Tibial nerve (tissue), 4 donors: ENCODE data around the gene ID3. TPM values are rescaled to one million over a fixed set of nuclear protein-coding genes. Genes with fewer than 3 reads are reported as not detected.

Source experiments
- DNase-seq, 2 donors: peaks; one replicate each; pipeline ENCODE4 v3.0.0-alpha.2; 2019; ENCODE audit warnings: low spot score in 2 of 2
- H3K27ac ChIP-seq, 4 donors: fragments of 200-600 bp; sonication (generic) in 3 of 4; one replicate each; pipeline ENCODE4 v1.5.1; 2017 to 2019; ENCODE audit warnings: mild to moderate bottlenecking in 1 of 4
- H3K27me3 ChIP-seq, 2 donors: fragments of 200-600 bp; sonication (generic) in 1 of 2; one replicate each; pipeline versions ENCODE4 v1.5.1 to v1.6.0; 2017 to 2019
- H3K36me3 ChIP-seq, 3 donors: fragments of 200-600 bp; sonication (generic); one replicate each; pipeline ENCODE4 v1.5.1; 2018 to 2019
- H3K4me1 ChIP-seq, 4 donors: fragments of 200-600 bp; sonication (generic) in 3 of 4; one replicate each; pipeline ENCODE4 v1.5.1; 2017 to 2019
- H3K4me3 ChIP-seq, 4 donors: fragments of 200-600 bp; sonication (generic) in 3 of 4; one replicate each; pipeline ENCODE4 v1.5.1; 2017 to 2019; ENCODE audit warnings: mild to moderate bottlenecking in 1 of 4, moderate library complexity in 1 of 4
- H3K9me3 ChIP-seq, 4 donors: fragments of 200-600 bp; sonication (generic) in 3 of 4; one replicate each; pipeline ENCODE4 v1.5.1; 2017 to 2019
- EP300 ChIP-seq, 2 donors: sonication (generic); formaldehyde crosslinking; IDR thresholded peaks; one replicate each; pipeline ENCODE4 v1.6.1; 2017; ENCODE audit warnings: antibody characterized with exemption in 2 of 2, mild to moderate bottlenecking in 1 of 2
- POLR2A ChIP-seq, 2 donors: fragments of 450-650 bp; IDR thresholded peaks; one replicate each; pipeline ENCODE4 v1.6.1; 2017; ENCODE audit warnings: antibody characterized with exemption in 2 of 2, mild to moderate bottlenecking in 2 of 2, moderate library complexity in 2 of 2
- WGBS, 2 donors: methylation state at CpG; one replicate each; pipeline ENCODE4 v1.1.5; 2018; 5-methylcytosine and 5-hydroxymethylcytosine counted together
- total RNA-seq, 4 donors: library from RNA; depleted of rRNA; stranded (reverse); fragments of >200 nt; gene quantifications; one replicate each; pipeline ENCODE4 v1.1.0, GENCODE V29; 2016
- TF ChIP-seq, protein P1 (sequence below), 5 experiments: fragments of 200-600 bp in 3 of 5; fragments of 450-650 bp in 2 of 5; sonication (generic) in 3 of 5; IDR thresholded peaks; one replicate each; pipeline ENCODE4 v1.5.1; 2016 to 2019; ENCODE audit warnings: antibody characterized with exemption in 5 of 5, mild to moderate bottlenecking in 3 of 5, moderate library complexity in 2 of 5

Gene ID3
- total RNA-seq, 4 donors from 2014 or later = 263 to 369 (median 312) TPM

DNA sequence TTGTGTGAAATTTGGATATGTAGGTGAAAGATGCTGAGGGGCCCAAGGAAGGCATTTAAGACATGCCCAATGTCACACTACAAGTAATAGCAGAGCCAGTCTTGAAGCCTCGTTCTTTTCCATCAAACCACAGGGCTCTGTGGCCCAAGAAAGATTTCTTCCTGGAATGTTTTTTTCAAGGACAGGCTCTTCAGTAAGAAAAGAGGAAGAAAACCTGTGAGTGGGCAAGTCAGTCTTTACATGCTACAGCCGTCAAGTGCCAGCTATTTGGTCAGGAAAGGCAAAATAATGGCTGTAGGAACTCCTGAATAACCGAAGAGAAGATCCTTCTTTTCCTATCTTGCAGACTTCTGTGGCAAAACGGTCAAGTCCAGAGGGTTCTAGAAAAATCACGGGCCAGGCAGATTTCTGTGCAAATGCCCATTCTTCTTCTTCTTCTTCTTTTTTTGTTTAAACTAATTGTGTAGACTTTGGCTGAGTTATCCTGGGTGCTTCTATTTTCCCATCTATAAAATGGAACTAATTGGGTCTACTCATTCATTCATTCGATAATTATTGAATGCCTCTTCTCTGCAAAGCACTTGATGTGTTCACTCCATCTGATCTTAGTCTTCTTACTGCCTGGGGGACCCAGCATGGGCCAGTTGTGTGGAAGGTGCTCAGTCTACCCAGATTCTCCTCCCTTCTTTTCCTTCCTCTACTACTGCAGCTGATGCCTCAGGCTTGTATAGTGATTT, 1.9 kb upstream of the ID3 start:
- no peak for DNase-seq
- TF ChIP-seq EP300 (IDR thresholded peaks at IDR 0.05) = no peak
- TF ChIP-seq, protein P1, sequence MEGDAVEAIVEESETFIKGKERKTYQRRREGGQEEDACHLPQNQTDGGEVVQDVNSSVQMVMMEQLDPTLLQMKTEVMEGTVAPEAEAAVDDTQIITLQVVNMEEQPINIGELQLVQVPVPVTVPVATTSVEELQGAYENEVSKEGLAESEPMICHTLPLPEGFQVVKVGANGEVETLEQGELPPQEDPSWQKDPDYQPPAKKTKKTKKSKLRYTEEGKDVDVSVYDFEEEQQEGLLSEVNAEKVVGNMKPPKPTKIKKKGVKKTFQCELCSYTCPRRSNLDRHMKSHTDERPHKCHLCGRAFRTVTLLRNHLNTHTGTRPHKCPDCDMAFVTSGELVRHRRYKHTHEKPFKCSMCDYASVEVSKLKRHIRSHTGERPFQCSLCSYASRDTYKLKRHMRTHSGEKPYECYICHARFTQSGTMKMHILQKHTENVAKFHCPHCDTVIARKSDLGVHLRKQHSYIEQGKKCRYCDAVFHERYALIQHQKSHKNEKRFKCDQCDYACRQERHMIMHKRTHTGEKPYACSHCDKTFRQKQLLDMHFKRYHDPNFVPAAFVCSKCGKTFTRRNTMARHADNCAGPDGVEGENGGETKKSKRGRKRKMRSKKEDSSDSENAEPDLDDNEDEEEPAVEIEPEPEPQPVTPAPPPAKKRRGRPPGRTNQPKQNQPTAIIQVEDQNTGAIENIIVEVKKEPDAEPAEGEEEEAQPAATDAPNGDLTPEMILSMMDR (IDR thresholded peaks at IDR 0.05) = no peak
- no peak for TF ChIP-seq POLR2A (IDR thresholded peaks at IDR 0.05)
- no peaks in the 10 kb centered on the region for H3K9me3 ChIP-seq
- WGBS, 2 donors = 32 to 33% methylated on average over 6 of the region's 6 CpGs
- peaks cover 0 to 13% (median 0%) of the 10 kb centered on the region in 3 donors for H3K36me3 ChIP-seq
- peak overlapping the region in 3 of 4 donors; percentile 2 to 29 (median 4) for H3K4me3 ChIP-seq
- H3K27ac ChIP-seq = peak overlapping the region; percentile 90 to 97 (median 96)
- peaks cover 0 to 74% (median 52%) of the 10 kb centered on the region in 4 donors for H3K4me1 ChIP-seq
- H3K27me3 ChIP-seq = no peaks in the 10 kb centered on the region

DNA sequence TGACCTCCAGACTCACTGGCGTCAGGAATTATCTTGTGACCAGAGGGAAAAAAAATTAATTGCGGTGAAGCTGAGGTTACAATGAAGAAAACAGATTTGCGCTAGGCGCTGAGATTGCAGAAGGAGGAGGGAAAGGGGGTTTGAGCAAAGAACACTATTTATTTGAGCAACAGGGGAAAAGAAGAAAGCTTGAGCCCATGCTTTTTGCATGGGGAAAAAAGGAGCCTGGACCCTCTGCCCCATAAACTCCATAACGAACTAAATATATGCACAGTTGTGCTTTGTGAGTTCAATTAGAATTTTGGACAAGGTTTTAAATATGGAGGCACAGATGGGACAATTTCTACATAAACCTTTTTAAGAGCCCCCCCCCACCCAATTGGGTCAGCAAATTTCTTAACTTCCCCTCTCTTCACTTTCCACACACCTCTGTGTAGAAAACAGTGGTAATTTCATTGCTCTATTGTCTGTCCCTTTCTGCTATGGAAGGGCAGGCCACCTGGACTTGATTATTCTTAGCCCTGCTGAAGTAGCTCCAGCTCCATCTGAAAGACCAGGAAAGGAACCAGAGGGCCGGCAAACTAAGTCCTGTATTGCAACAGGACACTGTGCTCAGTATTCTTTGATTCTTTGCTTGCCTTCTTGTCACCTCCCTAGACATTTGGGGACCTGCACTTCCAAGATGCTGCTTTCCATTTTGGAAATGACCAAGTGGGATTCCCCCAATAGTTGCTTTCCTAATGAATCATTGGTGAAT, 862 bp upstream of the ID3 start:
- 3 to 5% methylated on average over 6 of the region's 6 CpGs for WGBS, 2 donors
- H3K27me3 ChIP-seq = no peaks in the 10 kb centered on the region
- peak overlapping the region; percentile 90 to 97 (median 96) for H3K27ac ChIP-seq
- H3K36me3 ChIP-seq = peaks cover 0 to 13% (median 0%) of the 10 kb centered on the region in 3 donors
- DNase-seq = no peak
- peak overlapping the region; percentile 36 to 85 (median 82) for H3K4me3 ChIP-seq
- no peaks in the 10 kb centered on the region for H3K9me3 ChIP-seq
- H3K4me1 ChIP-seq = peaks cover 0 to 74% (median 59%) of the 10 kb centered on the region in 4 donors
- TF ChIP-seq, protein P1 (IDR thresholded peaks at IDR 0.05) = no peak
- TF ChIP-seq POLR2A (IDR thresholded peaks at IDR 0.05) = no peak
- TF ChIP-seq EP300 (IDR thresholded peaks at IDR 0.05) = no peak

DNA sequence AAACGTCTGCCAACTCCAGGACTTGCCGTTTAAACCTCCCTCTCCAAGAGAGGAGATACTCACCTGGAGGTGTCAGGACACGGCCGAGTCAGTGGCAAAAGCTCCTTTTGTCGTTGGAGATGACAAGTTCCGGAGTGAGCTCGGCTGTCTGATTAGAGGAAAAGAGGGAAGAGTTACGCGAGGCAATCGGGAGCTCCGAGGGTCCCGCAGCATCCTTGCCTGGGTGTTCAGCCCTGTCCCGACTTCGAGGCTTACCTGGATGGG, 497 bp downstream of the ID3 start:
- no peak for DNase-seq

DNA sequence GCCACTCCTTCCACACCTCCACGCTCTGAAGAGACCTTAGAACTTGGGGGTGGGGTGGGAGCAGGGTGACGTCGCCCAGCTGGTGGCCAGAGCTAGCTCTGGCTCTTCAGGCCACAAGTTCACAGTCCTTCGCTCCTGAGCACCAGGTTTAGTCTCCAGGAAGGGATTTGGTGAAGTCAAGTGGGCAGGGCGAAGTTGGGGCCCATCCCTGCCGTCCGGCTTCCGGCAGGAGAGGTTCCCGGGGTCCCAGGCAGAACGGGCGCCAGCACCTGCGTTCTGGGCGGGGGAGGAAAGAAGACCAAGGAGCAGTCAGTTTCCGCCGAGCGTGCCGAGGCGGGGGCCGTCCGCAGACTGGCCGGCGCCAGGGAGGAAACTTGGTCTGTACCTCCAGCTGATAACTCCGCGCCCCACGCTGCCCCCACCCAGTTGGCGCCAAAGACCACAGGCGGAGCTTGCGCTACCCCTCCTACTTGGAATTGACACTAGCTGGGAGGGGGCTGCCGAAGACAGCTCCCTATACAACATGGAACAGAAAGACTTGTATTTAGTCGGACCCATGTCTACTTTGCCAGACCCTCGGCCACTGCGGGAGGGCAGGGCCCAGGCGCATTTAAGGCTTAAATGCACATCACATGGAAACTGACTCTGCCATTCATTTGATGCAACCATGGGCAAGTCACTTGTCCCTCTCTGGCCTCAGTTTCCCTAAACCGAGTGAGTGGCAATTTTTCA, 995 bp downstream of the ID3 start:
- H3K36me3 ChIP-seq = peaks cover 0 to 13% (median 0%) of the 10 kb centered on the region in 3 donors
- H3K4me1 ChIP-seq = peaks cover 0 to 70% (median 47%) of the 10 kb centered on the region in 4 donors
- no peaks in the 10 kb centered on the region for H3K9me3 ChIP-seq
- peak in 1 of 2 donors; percentile 30 for DNase-seq
- peak overlapping the region; percentile 79 to 93 (median 85) for H3K4me3 ChIP-seq
- 0 to 1% methylated on average over 32 to 34 of the region's 34 CpGs for WGBS, 2 donors
- H3K27ac ChIP-seq = peak overlapping the region; percentile 90 to 97 (median 96)
- no peaks in the 10 kb centered on the region for H3K27me3 ChIP-seq
- TF ChIP-seq POLR2A (IDR thresholded peaks at IDR 0.05) (no peak), EP300 (IDR thresholded peaks at IDR 0.05) (peak in 1 of 2 donors; percentile 23)
- TF ChIP-seq, protein P1 (IDR thresholded peaks at IDR 0.05) = no peak

More for the DNA sequence above, 497 bp downstream of the ID3 start:
- 0 to 1% methylated on average over 14 of the region's 14 CpGs for WGBS, 2 donors
- Histone ChIP-seq H3K27ac (peak overlapping the region; percentile 90 to 97 (median 96)), H3K36me3 (peaks cover 0 to 13% (median 0%) of the 10 kb centered on the region in 3 donors), H3K9me3 (no peaks in the 10 kb centered on the region), H3K4me1 (peaks cover 0 to 70% (median 50%) of the 10 kb centered on the region in 4 donors), H3K27me3 (no peaks in the 10 kb centered on the region), H3K4me3 (peak overlapping the region; percentile 79 to 93 (median 85))
- TF ChIP-seq EP300 (IDR thresholded peaks at IDR 0.05) (no peak), POLR2A (IDR thresholded peaks at IDR 0.05) (no peak)
- TF ChIP-seq, protein P1 (IDR thresholded peaks at IDR 0.05) = no peak
